ENCODE measurements around the gene SNCG.

- TF ChIP-seq GABPA (IDR thresholded peaks at IDR 0.05; ENCODE audit: borderline replicate concordance, insufficient read depth, low read length) = no peak
- TF ChIP-seq CTCF (IDR thresholded peaks at IDR 0.05; ENCODE audit: control extremely low read depth in 1 of 3, insufficient read depth in 1 of 3, low read depth in 1 of 3, low read length in 3 of 3) = no peak
- no peak for TF ChIP-seq POLR2AphosphoS5 (IDR thresholded peaks at IDR 0.05; ENCODE audit: low read depth, low read length)
- TF ChIP-seq KDM4A (IDR thresholded peaks at IDR 0.05; ENCODE audit: low read depth, low read length, severe bottlenecking) = no peak
- TF ChIP-seq SIX5 (IDR thresholded peaks at IDR 0.05; ENCODE audit: low read depth, low read length) = no peak
- TF ChIP-seq KDM1A (IDR thresholded peaks at IDR 0.05; ENCODE audit: borderline replicate concordance, low read length) = no peak
- TF ChIP-seq ZNF274 (IDR thresholded peaks at IDR 0.05; ENCODE audit: borderline replicate concordance, extremely low read depth, low read length) = no peak
- TF ChIP-seq POLR2A (IDR thresholded peaks at IDR 0.05; ENCODE audit: control extremely low read depth in 1 of 2, low read depth in 2 of 2, low read length in 2 of 2) = no peak
- TF ChIP-seq CBX8 (IDR thresholded peaks at IDR 0.05; ENCODE audit: borderline replicate concordance, low read depth, low read length) = no peak
- no peak for TF ChIP-seq EZH2 (IDR thresholded peaks at IDR 0.05; ENCODE audit: low read depth, low read length, severe bottlenecking)
Measured at GRCh38 chr10:86958116-86958900, at the start of gene SNCG.

Measured in H1 (cell line).